Subcutaneous adipose tissue (tissue), 4 donors: ENCODE results near the gene THADA. TPM values are rescaled to one million over a fixed set of nuclear protein-coding genes. Genes with fewer than 3 reads are reported as not detected.

Experiments
- total RNA-seq, 4 donors: library from RNA; depleted of rRNA; stranded (reverse); fragments of >200 nt; gene quantifications; one replicate each; pipeline ENCODE4 v1.1.0, GENCODE V29; 2016
- TF ChIP-seq, protein P1 (sequence below): fragments of 450-650 bp; IDR thresholded peaks from one replicate; pipeline ENCODE4 v1.5.1; 2016; ENCODE audit warnings: low read depth, mild to moderate bottlenecking, control low read depth, antibody characterized with exemption, moderate library complexity

THADA gene
- total RNA-seq, 4 donors from 2014 or later: 31.8 to 71.9 (median 53.8) TPM

DNA sequence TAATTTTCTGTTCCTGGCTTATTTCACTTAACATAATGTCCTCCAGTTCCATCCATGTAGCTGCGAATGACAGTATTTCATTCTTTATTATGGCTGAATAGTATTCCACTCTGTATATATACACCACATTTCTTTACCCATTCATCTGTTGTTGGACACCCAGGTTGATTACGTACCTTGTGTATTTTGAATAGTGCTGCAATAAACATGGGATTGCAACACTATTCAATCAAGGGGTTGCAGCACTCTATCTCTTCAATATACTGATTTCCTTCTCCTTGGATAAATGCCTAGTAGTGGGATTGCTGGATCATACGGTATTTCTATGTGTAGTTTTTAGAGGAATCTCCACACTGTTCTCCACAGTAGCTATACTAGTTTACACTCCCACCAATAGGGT, 61.3 kb downstream of the THADA start:
- TF ChIP-seq, protein P1, sequence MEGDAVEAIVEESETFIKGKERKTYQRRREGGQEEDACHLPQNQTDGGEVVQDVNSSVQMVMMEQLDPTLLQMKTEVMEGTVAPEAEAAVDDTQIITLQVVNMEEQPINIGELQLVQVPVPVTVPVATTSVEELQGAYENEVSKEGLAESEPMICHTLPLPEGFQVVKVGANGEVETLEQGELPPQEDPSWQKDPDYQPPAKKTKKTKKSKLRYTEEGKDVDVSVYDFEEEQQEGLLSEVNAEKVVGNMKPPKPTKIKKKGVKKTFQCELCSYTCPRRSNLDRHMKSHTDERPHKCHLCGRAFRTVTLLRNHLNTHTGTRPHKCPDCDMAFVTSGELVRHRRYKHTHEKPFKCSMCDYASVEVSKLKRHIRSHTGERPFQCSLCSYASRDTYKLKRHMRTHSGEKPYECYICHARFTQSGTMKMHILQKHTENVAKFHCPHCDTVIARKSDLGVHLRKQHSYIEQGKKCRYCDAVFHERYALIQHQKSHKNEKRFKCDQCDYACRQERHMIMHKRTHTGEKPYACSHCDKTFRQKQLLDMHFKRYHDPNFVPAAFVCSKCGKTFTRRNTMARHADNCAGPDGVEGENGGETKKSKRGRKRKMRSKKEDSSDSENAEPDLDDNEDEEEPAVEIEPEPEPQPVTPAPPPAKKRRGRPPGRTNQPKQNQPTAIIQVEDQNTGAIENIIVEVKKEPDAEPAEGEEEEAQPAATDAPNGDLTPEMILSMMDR: no peak

DNA sequence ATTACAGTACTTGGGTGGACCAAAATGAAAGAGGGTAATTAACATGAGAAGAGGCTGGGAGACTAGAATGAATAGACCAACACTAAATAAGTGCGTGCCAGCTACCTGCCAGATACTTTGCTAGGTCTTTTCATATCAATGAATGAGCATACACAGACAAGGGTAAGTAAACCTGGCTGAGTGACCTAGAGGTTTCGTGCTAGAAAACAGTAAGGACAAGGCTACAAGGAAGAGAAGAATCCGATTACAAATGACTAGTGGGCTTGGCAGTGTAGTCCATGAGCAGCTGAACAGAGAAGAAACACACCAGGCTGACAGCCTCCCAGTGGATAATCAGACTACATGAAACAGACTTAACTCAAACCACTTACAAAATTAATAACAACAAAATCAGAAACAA, 64.6 kb downstream of the THADA start:
- TF ChIP-seq, protein P1: no peak

DNA sequence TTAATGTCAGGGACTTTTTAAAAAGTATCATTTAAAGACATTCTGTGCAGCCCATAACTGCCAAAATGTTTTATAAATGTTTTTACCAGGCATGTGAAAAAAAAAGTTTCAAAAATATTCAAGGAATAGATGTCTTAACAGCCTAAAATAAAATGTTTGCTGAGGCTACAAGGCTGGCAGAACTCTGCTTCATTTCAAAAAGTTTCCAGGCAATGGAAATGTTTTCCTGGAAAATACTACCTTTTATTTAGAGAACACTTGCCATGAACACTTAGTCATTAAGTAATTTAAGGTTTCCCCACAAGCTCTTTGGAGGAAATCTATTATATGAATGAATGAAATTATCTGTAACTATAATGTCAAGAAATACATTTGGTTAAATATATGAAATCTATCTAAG, 68.8 kb downstream of the THADA start:
- TF ChIP-seq, protein P1: no peak

DNA sequence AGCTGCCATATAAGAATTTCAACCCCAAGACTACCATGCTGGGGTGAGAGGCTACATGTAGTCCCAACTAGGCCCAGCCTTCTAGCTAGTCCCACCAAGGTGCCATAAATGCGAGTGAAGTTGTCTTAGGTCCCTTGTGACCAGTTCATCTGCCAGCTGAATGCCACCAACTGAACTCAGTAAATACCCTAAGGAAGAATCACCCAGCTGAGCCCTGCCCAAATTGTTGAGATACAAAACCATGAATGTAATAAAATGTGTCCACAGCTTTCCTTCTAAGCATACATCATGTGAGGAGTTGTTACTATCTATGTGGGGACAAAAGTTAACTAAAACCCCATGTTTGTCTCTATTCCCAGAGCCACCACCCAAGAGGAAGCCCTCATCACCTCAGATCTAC, 70.3 kb downstream of the THADA start:
- TF ChIP-seq, protein P1: no peak

DNA sequence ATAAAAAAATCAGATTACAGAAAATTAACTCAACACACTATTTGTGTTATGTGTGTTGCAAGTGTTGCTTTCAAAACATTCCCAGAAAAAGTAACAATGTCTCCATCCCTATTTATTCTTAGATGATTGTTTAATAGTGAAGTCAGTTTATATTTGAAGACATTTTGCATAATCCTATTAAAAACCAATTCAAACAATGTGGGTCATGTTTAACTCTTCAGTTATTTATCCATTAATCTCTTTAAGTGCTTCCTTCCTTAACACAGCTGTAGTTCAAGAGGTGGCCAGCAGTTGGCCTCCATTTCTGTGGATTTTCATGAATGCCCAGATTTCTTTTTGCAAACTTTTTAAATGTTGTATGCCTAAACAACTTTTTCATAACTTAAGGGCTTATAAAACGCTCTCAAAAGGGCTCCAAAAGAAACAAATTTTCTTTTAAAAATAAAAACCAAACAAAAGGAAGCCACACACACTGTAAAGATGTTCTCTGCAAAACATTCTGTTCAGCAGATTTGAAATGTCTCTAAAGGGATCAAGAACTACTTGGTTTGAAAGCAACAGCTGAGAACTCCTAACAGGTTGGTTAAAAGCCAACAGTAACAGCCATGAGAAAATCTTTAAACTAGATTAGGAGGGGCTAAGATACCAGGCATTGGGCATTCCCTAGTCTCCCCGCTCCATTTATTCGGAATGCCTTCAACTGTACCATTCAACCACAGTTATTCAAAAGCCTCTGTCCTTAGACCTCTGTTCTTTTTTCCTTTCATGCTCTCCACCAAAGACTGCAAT, 71.5 kb downstream of the THADA start:
- TF ChIP-seq, protein P1: no peak

DNA sequence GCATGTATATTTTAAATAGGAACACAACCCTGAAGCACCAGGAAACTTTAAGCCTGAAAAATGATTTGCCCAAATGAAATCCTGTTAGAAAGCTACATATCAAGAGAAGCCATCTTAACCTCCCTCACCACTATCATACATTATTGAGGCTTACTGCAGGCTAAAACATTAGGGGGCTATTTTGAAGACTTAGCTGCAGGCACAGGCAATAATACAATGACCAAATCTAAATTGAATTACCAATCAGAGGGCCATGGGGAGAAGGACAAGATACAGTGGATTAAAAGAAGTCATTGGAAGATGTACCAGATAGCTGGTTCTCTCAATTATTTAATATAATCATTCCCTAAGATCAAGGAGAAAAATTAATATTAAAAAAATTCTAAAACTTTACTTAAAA, 73.7 kb downstream of the THADA start:
- TF ChIP-seq, protein P1: no peak

DNA sequence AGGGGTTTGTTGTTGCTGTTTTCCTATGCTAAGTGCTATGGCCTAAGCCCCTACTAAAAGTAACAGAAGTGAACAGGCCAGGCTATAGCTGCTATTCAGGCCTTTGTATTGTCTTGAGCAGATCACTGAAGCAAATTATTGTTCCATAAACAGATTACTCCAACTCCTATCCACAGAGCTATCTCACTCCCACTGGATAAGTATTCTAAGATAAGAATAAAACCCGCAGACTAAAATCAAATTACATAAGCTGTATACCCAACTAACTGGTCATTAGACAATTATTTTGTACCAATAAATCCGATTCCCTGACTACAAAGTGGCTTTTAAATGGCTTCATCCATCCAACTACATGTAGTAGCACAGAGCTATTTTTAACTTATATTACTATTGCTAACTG, 74.3 kb downstream of the THADA start:
- TF ChIP-seq, protein P1: no peak
